Sciatic nerve (tissue), 2 donors: Measurements from ENCODE around the gene SEC11C. TPM values are rescaled to one million over a fixed set of nuclear protein-coding genes. Genes with fewer than 3 reads are reported as not detected.
"Not testable (repeated sequence)": the region's sequence is repeated elsewhere in the genome, so short reads cannot be mapped to it uniquely, and the experiment has no call there.

ENCODE experiments used
- ATAC-seq: fragments of 200-7000 bp; cut with Tn5 transposase; one replicate; pipeline ENCODE4 v1.9.1; 2020; ENCODE audit warnings: mild to moderate bottlenecking, moderate library complexity
- DNase-seq: peaks from one replicate; pipeline ENCODE4 v3.0.0-alpha.2; 2020; ENCODE audit warnings: low spot score
- intact Hi-C: fragments of 100-400 bp; cut with DNase I; formaldehyde crosslinking; loops from one replicate; pipeline ENCODE4 v1.14.2; 2022
- total RNA-seq: library from RNA; stranded (reverse); fragmentation: NEBNext Ultra II Directional; extraction: Animal tissue kit (Norgen Biotek cat#: 25700); gene quantifications from one replicate; pipeline ENCODE4 v1.2.1, GENCODE V29; 2021
- donor health status: DM: no; HTN: no; CAD: no.
- donor health status: DM: no; HTN: no; CAD: no.

Gene SEC11C
- total RNA-seq, 1 donor from 2014 or later, result 41.1 TPM

DNA sequence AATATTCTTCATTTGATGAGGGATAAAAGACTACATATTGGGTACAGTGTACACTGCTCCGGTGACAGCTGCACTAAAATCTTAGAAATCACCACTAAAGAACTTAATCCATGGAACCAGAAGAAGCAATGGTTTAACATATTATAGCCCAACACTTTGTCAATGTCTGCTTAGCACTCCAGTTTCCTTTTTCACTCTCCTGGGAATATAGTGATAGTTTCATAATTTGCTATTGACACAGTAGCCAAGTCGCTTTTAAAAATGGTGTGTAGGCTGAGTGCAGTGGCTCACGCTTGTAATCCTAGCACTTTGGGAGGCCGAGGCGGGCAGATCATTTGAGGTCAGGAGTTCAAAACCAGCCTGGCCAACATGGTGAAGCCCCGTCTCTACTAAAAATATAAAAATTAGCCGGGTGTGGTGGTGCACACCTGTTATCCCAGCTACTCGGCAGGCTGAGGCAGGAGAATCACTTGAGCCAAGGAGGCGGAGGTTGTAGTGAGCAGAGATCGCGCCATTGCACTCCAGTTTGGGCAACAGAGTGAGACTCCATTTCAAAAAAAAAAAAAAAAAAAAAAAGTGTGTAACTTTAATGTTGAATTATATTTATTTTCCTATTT lies 3.2 kb downstream of the SEC11C start:
- DNase-seq, intact Hi-C loops, ATAC-seq: not testable (repeated sequence)

DNA sequence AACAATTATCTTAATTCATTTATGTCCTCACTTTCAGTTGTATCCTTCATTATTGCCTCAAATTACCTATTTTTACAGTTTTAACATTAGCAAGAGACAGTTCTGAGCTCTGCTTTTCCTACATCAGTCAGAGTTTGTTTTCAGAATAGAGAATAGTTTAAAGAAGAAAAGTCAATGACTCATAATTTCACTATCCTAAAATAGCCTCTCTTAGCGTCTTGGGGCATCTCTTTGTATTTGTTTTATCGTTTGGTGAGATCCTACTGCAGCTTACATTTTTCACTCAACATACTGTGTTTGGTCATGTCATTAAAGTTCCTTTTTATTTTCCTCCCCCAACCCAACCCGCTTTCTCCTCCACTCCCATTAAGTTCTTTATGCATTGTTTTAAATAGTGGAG lies 3.8 kb downstream of the SEC11C start:
- no peak for DNase-seq
- intact Hi-C loops, result no loop called here
- no peak for ATAC-seq

DNA sequence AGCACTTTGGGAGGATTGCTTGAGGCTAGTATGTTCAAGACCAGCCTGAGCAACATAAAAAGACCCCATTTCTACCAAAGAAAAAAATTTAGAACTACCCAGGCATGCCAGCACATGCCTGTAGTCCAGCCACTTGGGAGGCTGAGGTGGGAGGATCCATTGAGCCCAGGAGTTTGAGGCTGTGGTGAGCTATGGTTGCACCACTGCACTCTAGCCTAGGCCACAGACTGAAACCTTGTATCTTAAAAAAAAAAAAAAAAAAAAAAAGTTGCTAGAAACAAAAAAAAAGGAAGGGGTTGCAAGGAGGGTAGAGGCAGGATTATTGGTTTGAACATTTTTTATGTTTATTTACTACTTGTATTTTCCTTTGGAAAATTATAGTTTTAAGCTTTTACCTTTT lies 4.8 kb downstream of the SEC11C start:
- intact Hi-C loops, result no loop called here
- ATAC-seq (no peak), DNase-seq (no peak)

DNA sequence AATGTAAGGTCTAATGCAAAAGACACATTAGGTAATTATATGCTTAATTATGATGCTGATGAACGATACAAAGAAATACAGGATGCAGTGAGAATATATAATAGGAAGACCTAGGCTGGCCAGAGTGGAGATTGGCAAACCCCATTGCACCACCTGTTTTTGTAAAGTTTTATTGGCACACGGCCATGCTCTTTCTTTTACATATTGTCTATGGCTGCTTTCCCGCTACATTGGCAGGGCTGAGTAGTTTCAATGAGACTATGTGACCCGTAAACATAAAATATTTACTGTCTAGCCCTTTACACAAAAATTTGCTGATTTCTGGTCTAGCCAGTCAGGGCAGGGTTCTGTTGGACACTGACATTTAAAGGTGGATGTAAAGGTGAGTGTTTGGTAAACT lies 5.4 kb downstream of the SEC11C start:
- ATAC-seq, result no peak
- no peak for DNase-seq
- intact Hi-C loops, result loop anchor here (5.0 kb wide), 1 partner anchor 1983 kb away; no protein-coding TSS in a partner anchor

DNA sequence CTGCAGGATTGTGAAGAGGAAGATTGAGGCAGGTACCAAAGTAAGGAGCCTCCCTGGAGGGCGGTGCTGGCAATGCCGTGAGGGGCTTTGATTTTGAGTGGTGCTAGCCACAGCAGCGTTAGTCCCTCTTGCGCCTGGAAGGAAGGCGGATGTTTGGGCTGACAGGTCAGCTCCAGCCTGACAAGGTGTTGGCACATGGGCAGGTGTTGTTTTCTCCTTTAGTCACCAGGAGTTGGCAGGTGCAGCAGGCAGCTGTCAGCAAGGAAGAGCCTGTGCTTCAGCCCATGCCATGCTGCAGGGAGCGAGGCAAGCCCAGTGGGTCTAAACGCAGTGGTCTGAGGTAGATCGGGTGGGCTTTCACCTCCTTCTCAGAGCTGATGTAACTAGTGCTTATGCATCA lies 8.5 kb downstream of the SEC11C start:
- no peak for DNase-seq
- no peak for ATAC-seq
- intact Hi-C loops, result loop anchor here (5.0 kb wide), 1 partner anchor 1986 kb away; no protein-coding TSS in a partner anchor

DNA sequence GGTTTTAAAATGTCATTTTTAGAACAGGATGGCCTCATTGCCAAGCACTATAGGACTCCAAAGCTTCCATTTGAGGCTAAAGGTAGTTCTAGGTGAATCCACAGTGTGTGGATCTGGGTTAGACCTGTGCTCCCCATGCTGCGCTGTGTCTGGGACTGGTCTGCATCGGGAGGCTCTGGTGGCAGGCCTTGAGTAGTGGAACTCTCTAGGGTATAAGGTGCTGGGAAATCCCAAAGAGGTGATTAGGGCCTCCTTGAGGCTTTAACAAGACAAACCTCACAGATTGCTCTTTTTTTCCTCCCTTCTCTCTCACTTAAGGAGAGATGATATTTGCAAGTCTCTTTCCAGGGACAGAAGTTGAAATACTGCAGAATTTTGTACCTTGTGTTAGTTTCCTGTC lies 9.3 kb downstream of the SEC11C start:
- DNase-seq (no peak), ATAC-seq (no peak)
- intact Hi-C loops, result loop anchor here (5.0 kb wide), 1 partner anchor 1987 kb away; no protein-coding TSS in a partner anchor

DNA sequence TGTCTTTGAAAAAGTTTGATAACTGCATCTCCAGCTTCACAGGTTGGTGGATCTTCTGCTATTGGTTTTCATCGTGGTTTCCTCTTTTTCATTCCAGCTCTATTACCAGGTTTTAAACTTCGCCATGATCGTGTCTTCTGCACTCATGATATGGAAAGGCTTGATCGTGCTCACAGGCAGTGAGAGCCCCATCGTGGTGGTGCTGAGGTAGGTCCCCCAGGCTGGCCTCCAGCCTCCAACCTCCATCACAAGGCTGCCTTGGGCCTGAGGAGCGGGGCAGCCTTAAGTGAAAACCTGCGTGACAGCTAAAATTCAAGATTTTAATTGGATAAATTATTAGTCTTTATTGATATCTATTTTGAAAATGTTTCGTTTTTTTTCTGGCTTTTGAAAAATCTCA lies 9.7 kb downstream of the SEC11C start:
- intact Hi-C loops, result loop anchor here (5.0 kb wide), 1 partner anchor 1987 kb away; no protein-coding TSS in a partner anchor
- ATAC-seq (no peak), DNase-seq (no peak)

DNA sequence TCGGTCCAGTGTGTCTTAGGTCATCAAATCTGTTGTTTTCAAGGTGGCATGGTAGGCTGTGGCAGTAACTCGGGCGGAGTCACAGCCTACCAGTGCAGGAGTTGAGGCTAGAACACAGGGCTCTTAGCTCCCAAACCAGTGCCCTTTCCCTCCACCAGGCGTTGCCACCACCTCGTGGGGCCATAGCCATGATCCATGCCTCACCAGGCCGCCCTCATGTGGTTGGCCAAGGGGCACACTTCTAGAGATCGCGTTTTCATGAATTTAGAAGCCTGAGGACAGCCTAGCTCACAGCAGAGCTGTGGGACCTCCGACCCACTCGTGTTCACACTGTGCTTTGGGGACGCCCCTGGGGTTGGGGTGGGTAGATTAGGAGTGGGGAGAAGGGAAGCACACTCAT lies 10.6 kb downstream of the SEC11C start:
- intact Hi-C loops, result no loop called here
- DNase-seq (no peak), ATAC-seq (no peak)

DNA sequence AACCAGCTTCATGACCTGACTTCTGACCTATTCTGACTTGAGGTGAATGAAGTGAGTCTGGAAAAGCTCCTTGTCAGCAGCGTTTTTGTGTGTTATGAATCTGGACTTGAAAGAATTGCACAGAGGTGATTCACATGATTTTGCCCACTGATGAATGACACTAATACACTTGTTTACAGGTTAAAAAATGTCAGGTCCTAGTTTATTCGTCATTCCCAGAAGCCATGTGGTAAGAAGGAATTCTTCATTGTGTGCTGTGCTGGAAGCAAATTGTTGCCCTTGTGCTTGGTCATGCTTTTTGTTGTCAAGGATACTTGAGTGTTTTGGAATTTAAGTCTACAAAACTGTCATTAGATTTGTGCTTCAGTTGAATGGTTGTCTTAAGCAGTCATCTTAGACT lies 15.5 kb downstream of the SEC11C start:
- intact Hi-C loops, result no loop called here
- DNase-seq (no peak), ATAC-seq (no peak)

DNA sequence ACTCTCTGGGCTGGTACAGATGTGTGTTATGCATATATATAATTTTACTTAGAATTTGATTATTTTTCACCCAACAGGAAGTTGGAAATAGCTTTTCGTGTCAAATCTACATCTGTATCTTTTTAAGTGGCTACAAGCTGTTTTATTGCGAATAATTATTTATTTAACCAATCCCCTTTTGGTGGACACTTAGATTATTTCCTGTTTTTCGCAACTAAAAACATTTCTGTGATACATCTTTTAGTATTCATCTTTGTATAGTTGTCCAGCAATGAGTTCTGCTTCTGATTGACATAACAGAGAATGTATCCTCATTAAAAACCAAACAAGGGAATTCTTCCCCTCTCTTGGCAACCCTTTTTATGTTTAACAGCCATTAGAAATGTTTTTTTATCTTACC lies 16.6 kb downstream of the SEC11C start:
- intact Hi-C loops, result no loop called here
- DNase-seq (no peak), ATAC-seq (no peak)

DNA sequence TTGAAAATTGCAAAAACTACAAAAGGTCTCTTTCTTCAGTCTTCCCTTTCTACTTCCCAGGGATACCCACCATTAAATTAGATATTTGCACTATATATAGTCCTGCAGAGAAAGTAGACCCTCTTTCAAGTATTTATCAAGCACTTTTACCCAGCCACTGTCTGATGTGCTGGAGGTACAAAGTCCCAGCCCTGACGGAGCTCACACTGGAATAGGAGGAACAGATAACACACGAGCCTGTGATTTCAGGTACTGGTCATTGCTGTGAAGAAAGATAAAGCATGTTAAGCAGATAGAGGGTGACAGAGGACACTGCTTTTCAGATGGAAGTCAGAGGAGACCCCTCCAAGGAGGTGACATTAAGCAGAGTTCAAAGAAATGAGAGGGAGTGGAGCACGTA lies 19.6 kb downstream of the SEC11C start:
- DNase-seq, result no peak
- no peak for ATAC-seq
- intact Hi-C loops, result no loop called here

DNA sequence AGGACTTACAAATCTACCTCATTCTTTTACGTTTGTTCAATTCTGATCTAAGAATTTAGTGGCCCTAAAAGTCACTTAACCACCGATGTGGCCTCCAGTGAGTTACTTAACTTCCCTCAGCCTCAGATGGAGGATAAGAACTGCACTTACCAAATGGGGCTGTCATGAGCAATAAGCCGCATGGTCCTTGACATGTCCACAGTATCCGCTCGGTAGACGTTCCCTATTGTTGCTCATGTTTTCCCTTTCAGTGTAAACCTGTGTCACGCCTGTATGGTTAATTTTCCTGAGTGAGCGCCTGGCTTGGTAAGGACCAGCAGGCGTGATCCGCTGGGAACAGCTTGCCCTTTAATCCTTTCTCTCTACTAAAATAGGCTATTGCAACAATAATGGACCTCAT lies 20.3 kb downstream of the SEC11C start:
- intact Hi-C loops, result no loop called here
- no peak for DNase-seq
- ATAC-seq, result no peak

DNA sequence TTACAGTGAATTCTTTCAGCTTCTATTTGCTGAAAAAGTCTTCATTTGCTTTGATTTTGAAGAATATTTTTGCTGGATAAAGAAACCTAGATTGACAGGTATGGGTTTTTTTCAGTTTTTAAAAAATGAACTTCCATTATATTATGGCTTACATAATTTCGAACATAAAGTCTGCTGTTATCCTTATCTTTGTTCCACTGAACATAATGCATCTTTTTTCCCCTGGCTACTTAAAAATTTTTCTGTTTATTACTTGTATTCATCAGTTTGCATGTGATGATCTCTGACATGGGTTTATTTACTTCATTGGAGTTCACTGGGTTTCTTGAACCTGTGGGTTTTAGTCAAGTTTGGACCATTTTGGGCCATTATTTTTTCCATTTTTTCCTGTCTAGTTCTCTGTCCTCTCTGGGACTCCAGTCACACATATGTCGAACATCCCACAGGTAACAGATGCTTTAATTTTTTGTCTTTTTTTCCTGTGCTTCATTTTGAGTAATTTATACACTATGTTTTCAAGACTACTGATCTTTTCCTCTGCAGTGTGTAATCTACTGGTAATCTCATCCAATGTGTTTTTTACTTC lies 33.1 kb downstream of the SEC11C start:
- DNase-seq, result no peak
- intact Hi-C loops, result no loop called here
- ATAC-seq, result no peak

DNA sequence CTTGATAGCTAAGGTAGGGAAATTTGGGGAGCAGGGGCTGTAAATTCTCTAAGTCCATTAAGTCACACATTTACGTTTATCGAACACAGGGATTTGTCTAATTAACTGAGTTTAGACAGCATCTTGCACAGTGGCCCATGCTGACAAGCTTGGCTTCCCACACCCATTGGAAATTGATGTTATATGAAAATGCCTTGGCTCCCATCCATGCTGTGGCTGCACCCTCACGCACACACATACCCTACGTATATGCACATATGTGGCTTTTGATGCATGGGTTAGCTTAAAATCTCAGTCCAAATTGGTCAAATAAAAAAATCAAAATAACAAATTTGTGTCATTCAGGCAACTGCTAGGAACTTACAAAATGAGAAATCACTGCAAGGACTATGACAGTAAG lies 37.8 kb downstream of the SEC11C start:
- ATAC-seq, result no peak
- intact Hi-C loops, result no loop called here

DNA sequence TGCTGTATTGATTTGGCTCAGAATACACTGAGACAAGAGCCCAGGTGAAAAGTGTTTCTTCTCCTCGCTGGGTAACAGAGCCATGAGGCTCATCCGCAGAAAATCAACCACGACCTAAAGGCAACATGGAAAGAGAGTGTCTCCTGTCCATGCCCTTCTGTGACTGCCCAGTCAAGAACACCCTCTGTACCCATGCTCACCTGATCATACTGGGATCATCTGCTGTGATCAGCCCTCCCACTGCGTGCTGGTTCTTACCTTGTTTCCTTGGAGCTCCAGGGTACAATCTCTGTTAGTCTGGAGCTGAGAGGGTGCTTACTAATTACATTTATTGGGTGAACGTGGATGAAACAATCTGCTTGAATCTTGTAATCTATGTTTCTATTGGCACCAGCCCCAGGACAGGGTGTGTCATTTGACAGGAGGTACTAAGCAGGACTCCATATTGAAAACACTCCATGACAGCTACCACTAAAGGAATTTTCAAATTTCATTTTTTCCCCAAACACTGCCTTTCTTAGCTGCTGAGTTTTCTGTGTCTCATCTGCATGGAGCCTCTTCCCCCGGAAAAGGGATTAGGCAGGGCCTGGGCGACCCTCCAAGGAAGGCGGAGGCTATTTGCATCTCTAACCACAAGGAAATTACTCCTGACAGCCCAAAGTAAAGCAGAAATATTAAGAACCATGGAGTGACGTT lies 40.6 kb downstream of the SEC11C start:
- no peak for DNase-seq
- intact Hi-C loops, result no loop called here
- no peak for ATAC-seq

More for the DNA sequence above, 37.8 kb downstream of the SEC11C start:
- DNase-seq, result no peak

DNA sequence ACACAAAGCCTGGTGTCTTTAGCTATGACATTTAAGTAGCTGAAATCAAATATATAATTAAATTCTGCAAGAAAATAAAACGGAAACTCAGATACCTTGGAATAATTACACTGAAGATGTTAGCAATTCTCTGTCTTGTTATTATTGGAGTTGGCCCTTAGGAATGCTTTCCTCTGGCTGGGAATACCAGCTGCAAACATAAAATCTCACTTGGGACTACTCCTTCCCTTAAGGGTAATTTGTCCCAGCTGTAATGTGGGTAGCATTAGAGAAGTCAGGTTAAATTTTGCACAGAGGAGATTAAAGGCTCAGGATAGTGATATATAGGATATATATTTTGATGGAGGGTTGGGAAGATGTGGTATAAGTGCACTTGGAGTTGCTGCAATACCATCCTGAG lies 43.0 kb downstream of the SEC11C start:
- ATAC-seq (no peak), DNase-seq (no peak)
- intact Hi-C loops, result no loop called here

DNA sequence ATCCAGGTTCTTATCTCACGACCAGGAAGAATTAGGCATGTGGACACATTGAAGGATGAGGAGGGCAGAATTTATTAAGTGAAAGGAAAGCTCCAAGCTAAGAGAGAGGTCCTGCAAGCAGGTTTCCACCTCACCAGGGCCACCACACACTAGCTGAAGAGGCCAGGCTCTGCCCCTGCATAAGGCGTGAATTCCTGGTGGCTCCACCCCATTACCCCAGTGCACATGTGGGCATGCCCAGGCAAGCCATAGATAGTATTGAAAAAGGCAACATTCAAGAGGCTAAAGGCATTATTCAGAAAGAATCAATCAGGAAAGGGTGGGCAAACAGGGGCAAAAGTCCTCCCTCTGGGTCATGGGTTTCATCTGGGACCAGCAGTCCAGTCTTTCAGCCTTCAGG lies 49.3 kb downstream of the SEC11C start:
- intact Hi-C loops, result no loop called here
- no peak for ATAC-seq
- DNase-seq, result no peak

DNA sequence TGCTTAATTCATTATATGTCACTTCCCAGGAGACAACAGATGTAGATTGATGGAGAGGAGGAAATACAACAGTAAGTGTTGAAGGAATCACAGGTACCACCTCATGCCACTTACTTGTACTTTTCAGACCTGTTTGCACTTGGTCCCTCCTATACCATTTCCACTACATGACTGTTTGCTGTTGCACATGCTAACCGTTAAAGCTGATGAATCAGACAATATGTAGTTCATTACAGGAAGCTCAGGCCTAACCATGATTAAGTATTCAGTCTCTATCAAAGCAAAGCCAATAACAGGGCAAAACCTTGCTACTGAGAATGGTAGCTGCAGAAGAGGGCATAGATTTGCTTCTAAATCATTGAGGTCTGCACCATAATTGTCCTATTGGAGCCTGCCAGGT lies 50.1 kb downstream of the SEC11C start:
- no peak for ATAC-seq

DNA sequence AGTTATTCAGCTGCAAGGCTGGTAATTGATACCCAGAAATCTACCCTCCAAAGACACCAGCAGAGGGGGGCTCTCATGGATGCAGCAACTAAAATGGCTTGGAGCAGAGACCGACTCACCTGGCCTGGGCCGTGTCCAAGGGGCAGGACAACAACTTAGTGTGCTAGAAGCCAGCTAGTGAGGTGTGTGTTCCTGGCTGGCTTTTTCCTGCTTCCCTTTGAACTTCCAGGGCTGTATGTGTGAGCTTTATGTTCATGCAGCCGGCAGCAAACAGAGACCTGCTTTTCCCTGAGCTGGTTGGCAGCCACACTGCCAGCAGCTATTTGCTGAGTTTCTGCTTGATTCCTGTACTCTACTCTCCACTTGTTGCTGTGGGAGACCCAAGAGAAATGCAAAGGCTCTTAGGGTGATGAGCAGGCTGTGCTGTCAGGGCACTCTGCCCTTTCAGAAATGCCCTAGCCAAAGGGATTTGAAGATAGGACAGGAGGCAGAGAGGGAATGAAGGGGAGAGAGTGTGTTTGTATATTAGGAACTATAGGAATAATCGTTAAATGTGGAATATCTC lies 56.6 kb downstream of the SEC11C start:
- no peak for ATAC-seq
- intact Hi-C loops, result no loop called here

More for the DNA sequence above, 50.1 kb downstream of the SEC11C start:
- intact Hi-C loops, result no loop called here
- no peak for DNase-seq

DNA sequence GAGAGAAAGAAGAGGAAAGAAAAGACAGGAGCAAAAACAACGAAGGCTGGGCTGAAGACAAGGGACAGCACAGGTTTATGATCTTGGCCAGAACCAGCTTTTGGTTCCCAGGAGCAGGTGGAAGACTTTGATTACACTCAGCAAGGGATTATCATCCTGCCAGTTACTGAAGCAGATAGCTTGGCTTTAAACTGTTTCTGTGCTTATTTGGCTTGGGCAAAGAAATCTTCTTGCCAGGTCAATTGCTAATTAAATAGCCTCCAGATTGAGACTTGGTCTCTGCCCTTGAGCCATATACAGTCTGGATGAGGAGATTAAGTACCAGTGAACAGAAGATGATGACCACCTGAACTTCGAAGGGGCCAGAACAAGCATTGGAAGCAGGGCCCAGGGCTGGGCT lies 58.0 kb downstream of the SEC11C start:
- intact Hi-C loops, result no loop called here
- no peak for ATAC-seq
- no peak for DNase-seq

More for the DNA sequence above, 56.6 kb downstream of the SEC11C start:
- DNase-seq, result no peak
